ENCODE measurements around the gene ADH1A.

The ADH1A gene

DNA sequence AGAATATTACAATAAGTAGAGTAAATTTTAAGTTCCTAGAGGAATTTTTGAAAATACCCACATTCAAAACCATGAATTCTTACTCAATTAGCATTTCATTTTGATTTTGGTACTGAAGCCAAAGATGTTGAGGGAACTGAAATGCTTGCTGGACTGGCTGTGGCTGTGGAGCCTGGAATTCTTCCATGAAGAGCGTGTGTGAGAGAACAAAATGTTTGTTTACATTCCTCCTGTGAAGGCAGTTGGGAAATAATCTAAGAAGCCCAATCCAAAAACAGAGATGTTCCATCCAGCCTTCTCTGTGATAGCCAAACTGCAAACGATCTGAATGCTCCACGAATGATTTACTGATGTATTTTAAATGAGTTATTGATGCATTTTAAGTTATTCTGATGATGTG is 34.2 kb upstream of the ADH1A start:
- TF ChIP-seq GABPA (IDR thresholded peaks at IDR 0.05; ENCODE audit: low read depth) (no peak), POLR2AphosphoS5 (IDR thresholded peaks at IDR 0.05; ENCODE audit: low read depth) (no peak), SPI1 (IDR thresholded peaks at IDR 0.05; ENCODE audit: borderline replicate concordance, low read depth) (no peak), REST (IDR thresholded peaks at IDR 0.05; ENCODE audit: insufficient replicate concordance, low read depth) (no peak), CTCF (IDR thresholded peaks at IDR 0.05; ENCODE audit: insufficient read depth, low read length) (no peak)
- H3K4me3 ChIP-seq (replicated peaks; ENCODE audit: insufficient read depth, low read length): no peak overlapping the region
- no peaks in the 10 kb centered on the region for H3K27me3 ChIP-seq (ENCODE audit: insufficient read depth, poor library complexity, severe bottlenecking)
- H3K27ac ChIP-seq (replicated peaks): no peak overlapping the region
- DNase-seq (ENCODE audit: low read depth in 1 of 2, low spot score in 1 of 2): no peak

DNA sequence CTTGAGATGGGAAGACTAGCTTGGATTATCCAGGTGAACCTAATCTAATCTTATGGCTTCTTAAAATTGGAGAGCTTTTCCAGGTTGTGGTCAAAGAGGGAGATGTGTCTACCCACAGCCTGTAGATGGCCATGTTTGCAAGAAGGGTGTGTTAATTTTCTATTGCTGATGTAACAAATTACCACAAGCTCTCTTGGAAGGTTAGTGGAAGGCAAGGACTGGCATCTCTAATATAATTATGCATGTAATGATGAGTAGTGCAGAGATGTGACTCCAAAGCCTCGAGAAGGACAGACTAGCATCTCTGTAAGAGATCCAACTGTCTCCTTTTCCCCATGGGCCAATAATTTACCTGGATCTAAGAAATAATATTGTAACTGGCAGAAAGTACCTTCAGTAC is 33.6 kb upstream of the ADH1A start:
- TF ChIP-seq POLR2AphosphoS5 (IDR thresholded peaks at IDR 0.05; ENCODE audit: low read depth) (no peak), SPI1 (IDR thresholded peaks at IDR 0.05; ENCODE audit: borderline replicate concordance, low read depth) (no peak), REST (IDR thresholded peaks at IDR 0.05; ENCODE audit: insufficient replicate concordance, low read depth) (no peak), CTCF (IDR thresholded peaks at IDR 0.05; ENCODE audit: insufficient read depth, low read length) (no peak), GABPA (IDR thresholded peaks at IDR 0.05; ENCODE audit: low read depth) (no peak)
- no peak for DNase-seq (ENCODE audit: low read depth in 1 of 2, low spot score in 1 of 2)
- H3K4me3 ChIP-seq (replicated peaks; ENCODE audit: insufficient read depth, low read length): no peak overlapping the region
- H3K27me3 ChIP-seq (ENCODE audit: insufficient read depth, poor library complexity, severe bottlenecking): no peaks in the 10 kb centered on the region
- no peak overlapping the region for H3K27ac ChIP-seq (replicated peaks)

GRCh38 chr4:99323756-99324155 is 33.0 kb upstream of the ADH1A start:
- Histone ChIP-seq H3K27ac (replicated peaks) (no peak overlapping the region), H3K4me3 (replicated peaks; ENCODE audit: insufficient read depth, low read length) (no peak overlapping the region), H3K27me3 (ENCODE audit: insufficient read depth, poor library complexity, severe bottlenecking) (no peaks in the 10 kb centered on the region)
- DNase-seq (ENCODE audit: low read depth in 1 of 2, low spot score in 1 of 2): no peak
- no peak for TF ChIP-seq CTCF (IDR thresholded peaks at IDR 0.05; ENCODE audit: insufficient read depth, low read length)
- TF ChIP-seq REST (IDR thresholded peaks at IDR 0.05; ENCODE audit: insufficient replicate concordance, low read depth): no peak
- TF ChIP-seq GABPA (IDR thresholded peaks at IDR 0.05; ENCODE audit: low read depth): no peak
- TF ChIP-seq SPI1 (IDR thresholded peaks at IDR 0.05; ENCODE audit: borderline replicate concordance, low read depth): no peak
- no peak for TF ChIP-seq POLR2AphosphoS5 (IDR thresholded peaks at IDR 0.05; ENCODE audit: low read depth)

Measured in HL-60 (cell line).